ENCODE results near the gene ROBO1.
"Not testable (repeated sequence)": the region's sequence is repeated elsewhere in the genome, so short reads cannot be mapped to it uniquely, and the experiment has no call there.

ROBO1 gene

GRCh38 chr3:79217096-79217495 lies 550.7 kb downstream of the ROBO1 start:
- DNase-seq = no peak

- no peak for DNase-seq
Measured at GRCh38 chr3:79215286-79215685, 552.5 kb downstream of the ROBO1 start.

- DNase-seq = no peak
Measured at GRCh38 chr3:79211586-79212359, 556.0 kb downstream of the ROBO1 start.

- DNase-seq = no peak
Measured at GRCh38 chr3:79204351-79204750, 563.4 kb downstream of the ROBO1 start.

- no peak for DNase-seq
Measured at GRCh38 chr3:79203144-79203519, 564.7 kb downstream of the ROBO1 start.

- DNase-seq = no peak
Measured at GRCh38 chr3:79202471-79203143, 565.2 kb downstream of the ROBO1 start.

GRCh38 chr3:79200456-79200855 lies 567.3 kb downstream of the ROBO1 start:
- no peak for DNase-seq

- no peak for DNase-seq
Measured at GRCh38 chr3:79199966-79200365, 567.8 kb downstream of the ROBO1 start.

GRCh38 chr3:79187426-79187825 lies 580.4 kb downstream of the ROBO1 start:
- no peak for DNase-seq

GRCh38 chr3:79184251-79184650 lies 583.5 kb downstream of the ROBO1 start:
- no peak for DNase-seq

GRCh38 chr3:79183496-79183895 lies 584.3 kb downstream of the ROBO1 start:
- DNase-seq = no peak

- DNase-seq = no peak
Measured at GRCh38 chr3:79178471-79179180, 589.2 kb downstream of the ROBO1 start.

- no peak for DNase-seq
Measured at GRCh38 chr3:79175870-79176269, 591.9 kb downstream of the ROBO1 start.

- DNase-seq = not testable (repeated sequence)
Measured at GRCh38 chr3:79173259-79173658, 594.5 kb downstream of the ROBO1 start.

- DNase-seq = no peak
Measured at GRCh38 chr3:79172241-79172640, 595.6 kb downstream of the ROBO1 start.

- DNase-seq = no peak
Measured at GRCh38 chr3:79170021-79170420, 597.8 kb downstream of the ROBO1 start.

- DNase-seq = no peak
Measured at GRCh38 chr3:79167651-79168416, 600.0 kb downstream of the ROBO1 start.

- no peak for DNase-seq
Measured at GRCh38 chr3:79162653-79163052, 605.1 kb downstream of the ROBO1 start.

- DNase-seq = no peak
Measured at GRCh38 chr3:79161941-79162340, 605.9 kb downstream of the ROBO1 start.

GRCh38 chr3:79160421-79160820 lies 607.4 kb downstream of the ROBO1 start:
- no peak for DNase-seq

- DNase-seq = no peak
Measured at GRCh38 chr3:79159736-79160135, 608.1 kb downstream of the ROBO1 start.

- no peak for DNase-seq
Measured at GRCh38 chr3:79157191-79157590, 610.6 kb downstream of the ROBO1 start.

- no peak for DNase-seq
Measured at GRCh38 chr3:79154865-79155264, 612.9 kb downstream of the ROBO1 start.
